ENCODE results near the gene FAM149A.

FAM149A gene

DNA sequence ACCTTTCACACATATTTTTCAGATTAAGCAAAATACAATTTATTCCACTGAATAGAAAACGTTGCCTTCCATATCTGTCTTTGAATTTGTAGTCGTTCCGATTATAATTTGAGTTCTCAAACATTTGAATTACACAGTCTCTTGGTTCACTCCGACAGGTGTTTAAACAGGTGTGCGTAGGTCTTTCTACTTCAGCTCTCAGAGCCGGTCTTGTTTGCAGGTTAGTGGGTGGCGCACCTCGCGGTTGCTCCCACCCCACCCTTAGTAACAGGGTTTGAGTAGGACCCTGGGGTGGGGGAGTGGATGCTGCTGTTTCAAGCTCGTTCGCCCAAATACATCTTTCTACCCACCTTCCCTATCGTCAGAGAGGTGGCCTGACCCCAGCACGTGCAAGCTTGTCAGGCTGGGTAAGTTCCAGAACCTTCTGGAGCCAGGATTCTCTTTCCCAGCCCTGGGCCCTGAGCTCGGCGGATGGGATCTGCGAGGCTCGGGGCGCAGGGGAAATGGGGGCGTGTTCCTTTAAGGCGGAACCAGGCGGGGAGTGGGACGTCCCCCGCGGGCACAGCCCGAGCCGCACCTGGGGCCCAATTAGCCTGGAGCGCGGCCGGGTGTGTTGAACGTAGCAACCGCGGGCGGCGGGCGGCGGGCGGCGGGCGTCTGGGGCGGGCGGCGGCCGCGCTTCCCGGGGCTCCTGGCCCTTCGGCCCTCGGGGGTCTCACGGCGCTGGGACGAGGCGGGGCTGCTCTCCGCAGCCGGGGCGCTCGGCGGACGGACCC, at the start of gene FAM149A:
Gene FAM149A (plus strand): TSS at position 591 of the 776 bp plus-strand sequence.
- peak; percentile 76 for DNase-seq

GRCh38 chr4:186058253-186058979, 46.1 kb upstream of the FAM149A start:
- DNase-seq = no peak

DNA sequence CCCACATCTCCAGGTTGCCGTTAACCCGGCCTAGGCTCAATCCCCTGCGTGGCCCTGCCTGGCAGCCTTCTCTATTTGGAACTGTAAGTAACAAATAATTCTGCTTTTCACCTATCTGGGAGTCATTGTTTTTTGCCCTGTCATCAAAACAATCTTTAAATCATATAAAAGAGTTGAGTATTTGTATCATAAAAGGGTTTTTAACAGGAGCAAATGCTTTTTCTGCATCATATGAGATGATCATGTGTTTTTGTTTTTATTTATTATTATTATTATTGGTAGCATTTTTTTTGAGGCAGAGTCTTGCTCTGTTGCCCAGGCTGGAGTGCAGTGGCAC, 45.6 kb upstream of the FAM149A start:
- DNase-seq = no peak

- no peak for DNase-seq
Measured at GRCh38 chr4:186061921-186062320, 42.6 kb upstream of the FAM149A start.

DNA sequence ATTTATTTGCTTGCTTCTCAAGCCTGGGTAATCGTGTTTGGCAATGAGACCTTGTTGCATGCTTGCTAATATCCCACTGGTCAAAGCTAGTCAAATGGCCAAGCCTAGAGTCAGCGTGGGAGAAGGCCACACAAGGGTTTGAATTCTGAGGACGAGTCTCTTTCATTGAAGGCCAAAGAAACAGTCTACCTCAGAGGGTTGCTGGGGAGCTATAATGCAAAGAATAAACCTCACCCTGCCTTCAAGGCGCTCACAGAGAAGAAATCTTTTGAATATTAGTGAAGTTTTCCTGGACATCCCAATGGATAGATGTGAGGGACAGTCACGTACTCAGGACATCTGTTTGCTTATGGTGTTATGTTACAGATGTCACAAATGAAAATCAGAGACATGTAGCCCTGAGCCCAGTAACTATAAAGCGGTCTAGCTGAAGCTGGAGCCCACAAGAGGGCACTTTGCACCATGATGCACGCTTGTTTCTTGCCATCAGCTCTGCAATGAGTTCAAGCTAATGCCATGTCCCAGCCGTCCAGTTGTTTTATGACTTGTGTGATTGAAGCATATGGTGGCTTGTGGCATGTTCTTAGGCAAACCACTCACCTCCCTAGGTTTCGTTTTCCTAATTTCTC, 36.6 kb upstream of the FAM149A start:
- peak; percentile 37 for DNase-seq

DNA sequence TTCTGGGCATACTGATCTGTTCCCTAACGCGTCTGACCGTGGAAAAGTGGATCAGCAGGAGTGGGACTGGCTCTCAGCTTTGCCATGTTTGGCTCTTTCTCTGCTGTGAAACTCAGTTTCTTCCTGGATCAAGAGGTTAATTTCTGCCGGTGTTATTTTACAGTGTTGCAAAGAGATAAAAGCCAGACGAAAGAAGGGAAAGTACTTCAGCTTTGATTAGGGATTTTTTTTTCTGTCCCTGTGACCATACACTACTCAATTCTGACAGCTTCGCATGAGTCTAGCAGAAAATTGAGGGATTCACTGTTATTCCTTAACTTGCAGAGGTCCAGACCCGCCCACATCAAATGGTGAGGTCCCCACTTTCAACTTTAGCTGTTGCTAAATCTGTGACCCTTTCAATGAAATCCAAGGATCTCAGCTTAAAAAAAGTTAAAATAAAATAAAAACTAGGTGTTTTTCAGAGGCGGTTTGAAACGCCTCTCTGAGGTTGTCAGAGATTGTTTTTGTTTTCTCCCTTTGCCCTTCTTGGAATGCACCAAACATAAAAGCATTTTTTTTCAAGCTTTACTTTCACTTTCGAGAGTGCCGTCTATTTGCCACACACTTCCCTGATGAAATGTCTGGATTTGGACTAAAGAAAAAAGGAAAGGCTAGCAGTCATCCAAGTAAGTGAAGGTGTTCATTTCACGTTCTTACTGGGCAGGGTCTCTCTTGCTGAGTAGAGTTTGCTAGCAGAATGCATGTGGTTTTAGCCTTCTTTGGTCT, 35.7 kb upstream of the FAM149A start, which contains the start of gene TLR3:
Gene TLR3 (plus strand): TSS at position 576 of the 768 bp plus-strand sequence. CDS start 7,464 bp downstream, outside the sequence.
- no peak for DNase-seq

GRCh38 chr4:186069729-186070128, 34.8 kb upstream of the FAM149A start:
- DNase-seq = no peak

DNA sequence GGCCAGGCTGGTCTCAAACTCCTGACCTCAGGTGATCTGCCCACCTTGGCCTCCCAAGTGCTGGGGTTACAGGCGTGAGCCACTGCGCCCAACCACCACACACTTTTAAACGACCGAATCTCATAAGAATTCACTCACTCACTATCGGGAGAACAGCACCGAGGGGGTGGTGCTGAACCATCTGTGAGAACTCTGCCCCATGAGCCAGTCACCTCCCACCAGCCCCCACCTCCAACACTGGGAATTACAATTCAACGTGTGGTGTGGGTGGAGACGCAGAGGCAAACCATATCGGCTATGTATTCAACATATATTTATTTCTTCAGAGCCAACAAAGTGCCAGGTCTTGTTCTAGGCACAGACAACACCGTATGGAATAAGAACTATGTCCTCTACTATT, 32.0 kb upstream of the FAM149A start:
- DNase-seq = no peak

DNA sequence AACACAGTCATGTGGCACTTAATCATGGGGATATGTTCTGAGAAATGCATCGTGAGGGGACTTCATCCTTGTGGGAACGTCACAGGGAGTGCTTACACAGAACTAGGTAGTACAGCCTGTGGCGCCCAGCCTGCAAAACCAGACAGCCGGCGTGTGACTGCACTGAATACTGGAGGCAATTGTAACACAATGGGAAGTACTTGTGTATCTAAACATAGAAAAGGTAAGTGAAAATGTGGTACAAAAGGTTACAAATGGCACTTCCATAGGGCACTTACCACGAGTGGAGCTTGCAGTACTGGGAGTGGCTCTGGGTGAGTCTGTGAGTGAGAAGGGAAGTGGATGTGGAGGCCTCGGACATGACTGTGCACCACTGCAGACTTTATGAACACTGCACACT, 30.3 kb upstream of the FAM149A start:
- DNase-seq = no peak

GRCh38 chr4:186078981-186079638, 25.4 kb upstream of the FAM149A start:
- no peak for DNase-seq

DNA sequence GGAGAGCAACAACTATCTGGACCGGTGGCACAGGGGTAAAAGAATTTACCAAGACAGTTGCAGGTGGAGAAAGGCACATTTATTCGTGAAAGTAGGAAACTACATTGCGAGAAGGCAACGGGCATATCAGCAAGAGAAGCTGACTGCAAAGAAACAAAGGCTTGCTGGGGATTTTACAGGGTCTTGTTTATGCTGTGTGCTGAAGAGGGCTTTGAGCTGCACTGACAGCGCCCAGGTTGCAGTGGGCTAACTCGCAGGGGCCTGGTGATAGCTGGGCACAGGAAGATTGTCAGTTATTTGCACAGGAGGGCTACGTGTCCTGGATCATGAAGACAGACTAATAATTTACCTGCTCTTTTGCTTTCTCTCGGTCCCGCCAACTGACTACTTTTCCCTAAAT, 24.8 kb upstream of the FAM149A start:
- DNase-seq = no peak

GRCh38 chr4:186081202-186081807, 23.2 kb upstream of the FAM149A start:
- no peak for DNase-seq

GRCh38 chr4:186082221-186082620, 22.3 kb upstream of the FAM149A start:
- DNase-seq = no peak

GRCh38 chr4:186088523-186088922, 16.0 kb upstream of the FAM149A start:
- DNase-seq = no peak

- DNase-seq = no peak
Measured at GRCh38 chr4:186092296-186092695, 12.2 kb upstream of the FAM149A start.

DNA sequence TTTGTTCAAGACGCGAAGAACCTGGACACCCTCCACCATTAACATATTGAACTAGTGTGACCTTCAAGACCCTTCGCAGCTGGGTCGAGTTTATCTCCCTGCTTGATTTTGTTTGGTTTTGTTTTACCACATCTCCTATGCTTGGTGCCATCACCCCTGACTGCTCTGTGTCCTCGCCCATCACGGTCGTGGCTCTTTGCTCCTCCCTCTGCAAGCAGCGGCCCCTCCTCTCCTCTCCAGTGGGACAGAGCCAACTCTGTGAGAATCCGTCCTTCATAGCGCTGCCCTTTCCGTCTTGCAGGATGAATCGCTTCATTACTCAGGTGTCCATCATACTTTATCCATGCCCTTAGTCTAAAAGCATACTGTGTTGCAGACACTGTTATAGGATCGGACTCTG, 9.1 kb upstream of the FAM149A start:
- no peak for DNase-seq

- DNase-seq = no peak
Measured at GRCh38 chr4:186096681-186097165, 7.8 kb upstream of the FAM149A start.

DNA sequence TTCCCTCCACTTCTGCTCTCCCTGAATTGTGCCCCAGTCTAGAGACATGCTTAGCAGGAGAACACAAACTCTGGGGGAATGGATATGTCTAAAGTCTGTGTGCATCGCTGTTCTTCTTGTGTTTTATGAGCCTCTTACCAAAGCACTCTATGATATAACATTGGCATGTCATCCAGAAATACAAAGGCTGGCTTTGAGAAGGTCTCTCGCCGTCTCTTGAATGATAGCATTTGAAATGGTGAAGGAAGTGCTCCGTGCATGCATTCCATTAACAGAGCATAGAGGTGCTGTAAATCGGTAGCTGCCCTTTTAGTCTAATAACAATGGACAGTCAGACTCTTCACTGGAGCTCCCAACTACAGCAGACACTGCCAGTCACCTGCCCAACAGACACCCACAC, 7.1 kb upstream of the FAM149A start:
- no peak for DNase-seq

DNA sequence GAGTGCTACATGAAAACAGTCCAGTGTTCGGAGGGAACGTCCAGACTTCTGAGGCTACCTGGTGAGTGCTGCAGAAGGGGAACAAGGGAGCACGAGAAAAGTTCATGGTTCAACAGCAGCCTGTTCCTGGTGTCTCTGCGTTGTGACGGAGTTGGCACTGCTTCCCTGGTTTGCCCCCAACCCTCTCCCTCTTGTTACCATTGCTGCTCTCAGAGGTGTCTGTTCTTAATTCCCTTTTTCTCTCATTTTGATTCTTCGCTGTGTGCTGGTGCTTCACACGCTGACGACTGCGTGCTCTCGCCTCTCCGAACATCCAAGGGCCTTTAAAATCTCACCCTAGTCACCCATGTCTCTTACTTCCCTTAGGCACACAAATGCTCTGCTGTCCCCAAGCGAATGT, 1.6 kb upstream of the FAM149A start:
- no peak for DNase-seq

- DNase-seq = peak; percentile 8
Measured at GRCh38 chr4:186104890-186105646, 564 bp downstream of the FAM149A start.

DNA sequence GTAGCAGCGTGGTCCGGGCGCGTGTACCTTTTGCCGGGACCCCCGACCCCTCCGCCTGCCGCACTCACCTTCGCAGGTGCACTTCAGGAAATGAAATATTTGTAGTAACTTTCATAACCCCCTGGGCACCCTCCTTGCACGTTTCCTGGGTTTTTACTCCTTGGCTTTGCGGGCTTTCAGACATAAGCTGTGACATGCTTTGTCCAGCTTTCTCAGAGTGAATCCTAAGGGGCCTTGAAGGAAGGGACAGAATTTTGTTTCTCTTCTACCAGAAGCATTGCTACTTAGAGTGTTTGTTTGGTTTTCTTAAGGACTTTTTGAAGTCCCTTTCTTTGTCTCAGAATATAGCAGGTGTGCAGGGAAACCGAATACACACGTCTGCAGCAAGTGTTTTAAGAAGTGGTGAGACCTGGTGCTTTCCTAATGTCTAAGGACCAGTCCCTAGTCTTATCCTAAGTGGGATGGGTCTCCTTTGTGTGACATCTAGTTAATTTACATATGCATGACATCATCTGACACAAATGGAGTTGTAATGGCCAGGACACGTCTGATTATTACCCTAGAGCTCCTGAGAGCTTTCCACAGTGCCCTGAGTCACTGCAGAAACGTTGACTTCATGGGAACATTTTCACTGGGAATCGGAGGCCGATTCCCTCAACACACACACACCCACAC, 1.3 kb downstream of the FAM149A start:
- no peak for DNase-seq
